ENCODE measurements around the gene IRAK1. TPM values are rescaled to one million over a fixed set of nuclear protein-coding genes. Genes with fewer than 3 reads are reported as not detected.

The IRAK1 gene
- total and polyA plus RNA-seq, 9 of the 15 experiments (the other 6 are each of a cell fraction or from before 2014, with no cell fraction given), result 11.6 to 261 (median 91.6) TPM

DNA sequence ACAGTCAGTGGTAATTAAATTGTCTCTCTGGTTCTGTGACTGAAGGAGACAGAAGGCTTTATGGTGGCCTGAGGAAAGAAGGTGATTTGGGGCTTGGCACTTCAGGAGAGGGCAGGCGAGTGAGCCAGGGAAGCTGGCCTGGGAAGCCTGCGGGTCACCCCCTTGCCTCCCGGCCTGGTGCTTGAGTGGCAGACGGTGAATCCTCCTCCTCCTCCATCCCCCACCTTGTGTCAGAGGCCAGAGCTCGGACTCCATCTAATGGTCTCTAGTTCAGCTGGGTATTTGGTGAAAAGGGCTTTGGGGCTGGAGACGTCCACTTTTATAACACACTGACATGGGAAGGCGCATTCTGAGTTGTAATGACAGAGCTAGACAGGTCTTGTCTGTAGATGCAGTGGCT is 38.5 kb downstream of the IRAK1 start:
- FAIRE-seq (no peak), DNase-seq (ENCODE audit: extremely low read depth in 1 of 4, low spot score in 3 of 4) (no peak), ATAC-seq (no peak)
- Histone ChIP-seq H3K4me2 (ENCODE audit: insufficient read depth, low read length) (no peak overlapping the region), H3K79me2 (ENCODE audit: control insufficient read depth, insufficient read depth, low read length) (no peaks in the 10 kb centered on the region), H3K4me1 (replicated peaks in 1 of 2; ENCODE audit: control insufficient read depth in 2 of 2, insufficient read depth in 2 of 2, low read length in 2 of 2) (peaks cover 13 to 36% of the 10 kb centered on the region in 2 experiments), H3K9ac (ENCODE audit: insufficient read depth in 1 of 2, low read depth in 2 of 2, low read length in 2 of 2) (peak overlapping the region in 1 of 2 experiments; percentile 83; a peak in 2 of 4 replicates), H3K27me3 (ENCODE audit: control insufficient read depth in 2 of 2, insufficient read depth in 2 of 2, low read length in 2 of 2) (no peaks in the 10 kb centered on the region), H3K27ac (ENCODE audit: extremely low read depth, low read depth, low read length) (no peak overlapping the region), H3K9me1 (ENCODE audit: control insufficient read depth, insufficient read depth, low read length) (no peaks in the 10 kb centered on the region), H2AFZ (ENCODE audit: low read depth, low read length) (no peak overlapping the region), H3K9me3 (replicated peaks; ENCODE audit: control insufficient read depth, insufficient read depth, low read depth, low read length) (no peaks in the 10 kb centered on the region), H3K36me3 (ENCODE audit: control insufficient read depth, insufficient read depth, low read length) (no peaks in the 10 kb centered on the region), H4K20me1 (replicated peaks; ENCODE audit: control insufficient read depth, insufficient read depth, low read length) (no peaks in the 10 kb centered on the region), H3K4me3 (no peak overlapping the region)
- TF ChIP-seq FOSL1 (tag; conservative IDR thresholded peaks at IDR 0.05) (no peak), DACH1 (IDR thresholded peaks at IDR 0.05; ENCODE audit: partially characterized antibody) (no peak), ZNF121 (CRISPR knock-in tag; conservative IDR thresholded peaks at IDR 0.05) (no peak), PHF20 (IDR thresholded peaks at IDR 0.05; ENCODE audit: partially characterized antibody) (no peak), ZNF507 (tag; conservative IDR thresholded peaks at IDR 0.05) (no peak), SMARCA4 (IDR thresholded peaks at IDR 0.05) (no peak), ZFP30 (CRISPR knock-in tag; IDR thresholded peaks at IDR 0.05; ENCODE audit: borderline replicate concordance) (no peak), ZNF282 (CRISPR knock-in tag; IDR thresholded peaks at IDR 0.05) (no peak), FOXM1 (IDR thresholded peaks at IDR 0.05; ENCODE audit: low read depth) (no peak), FOXM1 (CRISPR knock-in tag; IDR thresholded peaks at IDR 0.05; ENCODE audit: low read depth) (no peak), PTRF (tag; IDR thresholded peaks at IDR 0.05) (no peak), ELF2 (CRISPR knock-in tag; IDR thresholded peaks at IDR 0.05) (no peak), ZSCAN29 (IDR thresholded peaks at IDR 0.05) (no peak), AFF4 (CRISPR knock-in tag; IDR thresholded peaks at IDR 0.05) (no peak), TARDBP (IDR thresholded peaks at IDR 0.05) (no peak), GTF2B (IDR thresholded peaks at IDR 0.05; ENCODE audit: extremely low read depth, insufficient read length) (no peak), FOXK2 (conservative IDR thresholded peaks at IDR 0.05 in 1 of 2, IDR thresholded peaks at IDR 0.05 in 1 of 2; ENCODE audit: low read depth in 2 of 2) (no peak)
- in situ Hi-C loops (cut with MboI), result no loop called here
- 87% methylated on average over 6 of the region's 7 CpGs for WGBS (ENCODE audit: insufficient coverage, low coverage, missing lambda C conversion rate)
- POLR2A ChIA-PET, result interaction anchor here (2.5 kb wide), 1 partner anchor 10 kb away, joined by 16 read pairs; the partner anchor contains the start of genes HCFC1 and TMEM187
- no TSS peak for BruUV-seq (replicated peaks)
- intact Hi-C loops (cut with micrococcal nuclease), result no loop called here
- CTCF ChIA-PET (ENCODE audit: low intra/inter-chr PET ratio), result no interaction called here
